Activated CD4-positive, alpha-beta memory T cell treated with anti-CD3 and anti-CD28 coated beads for 36 hours (primary cell): Measurements from ENCODE around the gene PDZD4. TPM values are rescaled to one million over a fixed set of nuclear protein-coding genes. Genes with fewer than 3 reads are reported as not detected.
A peak's percentile ranks its signal among the peaks of the same experiment; 100 is the strongest.

Experiments used
- CTCF ChIA-PET: fragments of 350-600 bp; sonication (Branson Sonifier 250); formaldehyde crosslinking; loops from one replicate; lab custom pipeline; 2021; ENCODE audit warnings: antibody characterized with exemption, inconsistent platforms; lab: Charles Lee
- POLR2A ChIA-PET: fragments of 350-600 bp; sonication (Branson Sonifier 250); formaldehyde crosslinking; loops from one replicate; lab custom pipeline; 2021; ENCODE audit warnings: antibody characterized with exemption; lab: Charles Lee
- DNase-seq: peaks from one replicate; pipeline ENCODE4 v3.0.0-alpha.2; 2020
- H3K27ac Mint-ChIP-seq: one replicate; pipeline ENCODE4 v1.8.0; 2021; ENCODE audit warnings: mixed read lengths
- H3K27me3 Mint-ChIP-seq: one replicate; pipeline ENCODE4 v1.8.0; 2021; ENCODE audit warnings: mixed read lengths
- H3K36me3 Mint-ChIP-seq: one replicate; pipeline ENCODE4 v1.8.0; 2021; ENCODE audit warnings: mixed read lengths
- H3K4me1 Mint-ChIP-seq: one replicate; pipeline ENCODE4 v1.8.0; 2021; ENCODE audit warnings: low read depth, mixed read lengths
- H3K4me3 Mint-ChIP-seq: one replicate; pipeline ENCODE4 v1.8.0; 2021; ENCODE audit warnings: mild to moderate bottlenecking, mixed read lengths
- H3K9me3 Mint-ChIP-seq: one replicate; pipeline ENCODE4 v1.8.0; 2021; ENCODE audit warnings: mixed read lengths
- intact Hi-C: fragments of 100-400 bp; cut with micrococcal nuclease; formaldehyde crosslinking; loops from one replicate; pipeline ENCODE4 v1.15.1; 2023
- total RNA-seq, 2 experiments: library from RNA; stranded (reverse); gene quantifications; one replicate each; pipeline ENCODE4 v1.2.3, GENCODE V29; 2021

The PDZD4 gene
- total RNA-seq, 2 experiments from 2014 or later, result 4.9 to 5.7 TPM

DNA sequence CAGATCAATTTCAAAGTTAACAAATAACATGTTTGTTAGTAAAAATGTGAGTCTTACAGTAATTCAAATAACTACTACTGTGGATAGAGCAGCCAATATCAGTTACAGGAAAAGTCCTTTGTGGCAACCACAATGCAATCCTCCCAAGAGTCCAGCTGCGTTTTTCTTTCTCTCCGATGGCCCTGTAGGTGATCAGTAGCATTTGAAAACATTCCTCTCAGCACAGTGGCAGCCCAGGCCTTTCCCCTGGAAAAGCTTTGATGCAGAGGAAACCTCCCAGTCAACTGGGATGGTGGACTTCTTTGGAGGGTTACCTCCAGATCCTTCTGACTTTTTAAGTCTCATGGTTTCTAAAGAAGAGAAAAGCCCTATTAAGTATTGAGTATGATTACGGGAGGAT, 18.0 kb upstream of the PDZD4 start:
- CTCF ChIA-PET, result no interaction called here
- Mint-ChIP-seq H3K9me3 (no peaks in the 10 kb centered on the region), H3K27ac (no peak overlapping the region), H3K36me3 (no peaks in the 10 kb centered on the region), H3K27me3 (peaks cover 3% of the 10 kb centered on the region), H3K4me3 (no peak overlapping the region), H3K4me1 (no peaks in the 10 kb centered on the region)
- intact Hi-C loops, result no loop called here
- POLR2A ChIA-PET, result no interaction called here
- DNase-seq, result no peak

GRCh38 chrX:153845842-153846241, 15.5 kb upstream of the PDZD4 start:
- no peak for DNase-seq
- H3K4me3 Mint-ChIP-seq, result no peak overlapping the region
- no peaks in the 10 kb centered on the region for H3K36me3 Mint-ChIP-seq
- CTCF ChIA-PET, result no interaction called here
- H3K27ac Mint-ChIP-seq, result no peak overlapping the region
- POLR2A ChIA-PET, result no interaction called here
- no peaks in the 10 kb centered on the region for H3K9me3 Mint-ChIP-seq
- intact Hi-C loops, result no loop called here
- no peaks in the 10 kb centered on the region for H3K4me1 Mint-ChIP-seq
- H3K27me3 Mint-ChIP-seq, result peaks cover 6% of the 10 kb centered on the region

GRCh38 chrX:153845195-153845594, 14.9 kb upstream of the PDZD4 start:
- H3K36me3 Mint-ChIP-seq, result no peaks in the 10 kb centered on the region
- no peaks in the 10 kb centered on the region for H3K9me3 Mint-ChIP-seq
- no peak overlapping the region for H3K27ac Mint-ChIP-seq
- no peaks in the 10 kb centered on the region for H3K4me1 Mint-ChIP-seq
- ChIA-PET POLR2A (no interaction called here), CTCF (no interaction called here)
- H3K4me3 Mint-ChIP-seq, result no peak overlapping the region
- DNase-seq, result no peak
- H3K27me3 Mint-ChIP-seq, result peaks cover 6% of the 10 kb centered on the region
- intact Hi-C loops, result no loop called here

DNA sequence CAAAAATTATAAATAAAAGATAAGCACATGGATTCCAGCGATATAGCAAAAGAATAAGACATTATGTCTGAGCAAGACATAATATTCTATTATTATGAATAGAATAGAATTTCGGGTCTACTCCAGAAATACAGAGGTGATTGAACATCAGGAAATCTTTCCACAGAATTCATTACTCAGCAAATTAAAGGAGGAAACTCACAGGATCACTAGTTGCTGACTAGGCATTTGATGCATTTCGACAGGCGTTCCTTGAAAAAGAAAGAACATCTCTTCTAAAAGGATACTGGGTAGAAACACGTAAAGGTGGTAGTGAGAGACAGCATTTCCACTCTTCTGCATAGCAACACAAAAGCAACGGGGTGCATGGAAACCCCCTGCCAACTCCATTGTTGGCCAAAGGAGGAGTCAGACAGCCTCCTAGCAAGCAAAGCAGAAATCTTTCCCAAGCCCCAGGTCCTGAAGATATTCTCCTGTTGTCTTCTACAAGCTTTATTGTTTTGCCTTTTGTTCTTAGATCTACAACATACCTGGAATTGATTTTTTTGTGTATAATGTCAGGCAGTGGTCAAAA, 14.3 kb upstream of the PDZD4 start:
- H3K27me3 Mint-ChIP-seq, result peaks cover 6% of the 10 kb centered on the region

DNA sequence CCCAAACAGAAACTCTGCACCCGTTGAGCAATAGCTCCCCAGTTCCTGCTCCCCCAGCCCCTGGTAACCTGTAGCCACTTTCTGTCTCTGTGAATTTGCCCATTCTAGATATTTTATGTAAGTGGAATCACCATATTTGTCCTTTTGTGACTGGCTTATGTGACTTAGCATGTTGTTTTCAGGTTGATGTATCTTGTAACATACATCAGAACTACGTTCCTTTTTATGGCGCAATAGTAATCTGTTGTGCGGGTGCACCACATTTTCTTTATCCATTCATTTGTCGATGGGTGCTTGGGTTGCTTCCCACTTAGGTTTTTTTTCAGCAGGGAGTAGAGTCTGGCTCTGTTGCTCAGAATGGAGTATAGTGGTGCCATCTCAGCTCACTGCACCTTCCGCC, 6.6 kb upstream of the PDZD4 start:
- peaks cover 2% of the 10 kb centered on the region for H3K27me3 Mint-ChIP-seq
- no peak overlapping the region for H3K4me3 Mint-ChIP-seq
- no peaks in the 10 kb centered on the region for H3K36me3 Mint-ChIP-seq
- no peak for DNase-seq
- no peaks in the 10 kb centered on the region for H3K4me1 Mint-ChIP-seq
- ChIA-PET CTCF (no interaction called here), POLR2A (no interaction called here)
- no peak overlapping the region for H3K27ac Mint-ChIP-seq
- H3K9me3 Mint-ChIP-seq, result no peaks in the 10 kb centered on the region
- intact Hi-C loops, result loop anchor here (10.0 kb wide), 1 partner anchor 48 kb away; the partner anchor contains the start of gene L1CAM

More for the DNA sequence above, 14.3 kb upstream of the PDZD4 start:
- DNase-seq, result no peak
- intact Hi-C loops, result no loop called here
- ChIA-PET POLR2A (no interaction called here), CTCF (no interaction called here)
- H3K4me3 Mint-ChIP-seq, result no peak overlapping the region
- H3K9me3 Mint-ChIP-seq, result no peaks in the 10 kb centered on the region
- H3K36me3 Mint-ChIP-seq, result no peaks in the 10 kb centered on the region
- no peak overlapping the region for H3K27ac Mint-ChIP-seq
- H3K4me1 Mint-ChIP-seq, result no peaks in the 10 kb centered on the region

- ChIA-PET CTCF (no interaction called here), POLR2A (no interaction called here)
- no peaks in the 10 kb centered on the region for H3K27me3 Mint-ChIP-seq
- DNase-seq, result no peak
- no peak overlapping the region for H3K27ac Mint-ChIP-seq
- H3K4me3 Mint-ChIP-seq, result no peak overlapping the region
- peaks cover 4% of the 10 kb centered on the region for H3K4me1 Mint-ChIP-seq
- intact Hi-C loops, result loop anchor here (10.0 kb wide), 1 partner anchor 52 kb away; the partner anchor contains the start of gene L1CAM
- no peaks in the 10 kb centered on the region for H3K9me3 Mint-ChIP-seq
- no peaks in the 10 kb centered on the region for H3K36me3 Mint-ChIP-seq
Measured at GRCh38 chrX:153832728-153833127, 2.4 kb upstream of the PDZD4 start.

DNA sequence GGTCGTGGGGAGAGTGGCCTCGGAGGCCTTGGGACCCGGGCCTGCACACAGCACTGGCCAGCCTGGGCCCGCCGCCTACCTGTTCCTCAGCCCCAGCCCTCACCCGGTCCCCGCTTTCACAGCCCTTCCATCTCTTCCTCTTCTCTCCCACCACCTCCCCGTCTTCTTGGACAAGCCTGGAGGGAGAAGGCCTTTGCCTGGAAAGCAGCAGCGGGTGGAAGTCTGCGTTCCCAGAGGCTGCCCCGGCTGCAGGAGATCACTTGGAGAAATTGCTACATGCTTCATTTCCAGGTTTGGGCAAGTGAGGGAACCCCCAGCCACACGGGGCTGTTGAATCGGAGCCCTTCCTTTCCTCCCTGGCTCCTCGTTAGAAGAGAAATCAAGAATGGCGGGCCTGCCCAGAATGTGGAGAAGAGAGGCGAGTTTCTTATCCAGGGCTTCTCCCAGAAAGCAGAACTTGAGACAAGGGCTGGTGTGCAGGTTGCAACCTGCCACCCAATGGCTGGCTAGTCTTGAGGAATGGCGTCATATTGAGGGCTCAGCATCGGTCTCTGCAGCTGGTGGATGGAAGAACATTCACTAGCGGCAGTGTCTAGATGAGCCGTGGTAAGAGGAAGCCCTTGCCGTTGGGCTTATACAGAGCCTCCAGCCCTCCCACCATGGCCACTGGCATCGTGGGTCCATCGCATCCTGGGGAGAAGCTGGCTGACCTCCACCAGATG, 1.2 kb upstream of the PDZD4 start:
- no peak for DNase-seq
- ChIA-PET POLR2A (no interaction called here), CTCF (no interaction called here)
- Mint-ChIP-seq H3K9me3 (no peaks in the 10 kb centered on the region), H3K4me1 (peaks cover 14% of the 10 kb centered on the region), H3K27me3 (no peaks in the 10 kb centered on the region), H3K27ac (no peak overlapping the region), H3K4me3 (peak overlapping the region; percentile 26), H3K36me3 (no peaks in the 10 kb centered on the region)
- intact Hi-C loops, result loop anchor here (10.0 kb wide), 1 partner anchor 53 kb away; the partner anchor contains the start of gene L1CAM

- Mint-ChIP-seq H3K36me3 (no peaks in the 10 kb centered on the region), H3K27ac (no peak overlapping the region), H3K4me1 (peaks cover 14% of the 10 kb centered on the region), H3K27me3 (no peaks in the 10 kb centered on the region), H3K9me3 (no peaks in the 10 kb centered on the region), H3K4me3 (peak overlapping the region; percentile 26)
- intact Hi-C loops, result loop anchor here (10.0 kb wide), 1 partner anchor 54 kb away; the partner anchor contains the start of gene L1CAM
- ChIA-PET POLR2A (no interaction called here), CTCF (no interaction called here)
- no peak for DNase-seq
Measured at GRCh38 chrX:153830640-153831428, 490 bp upstream of the PDZD4 start.

DNA sequence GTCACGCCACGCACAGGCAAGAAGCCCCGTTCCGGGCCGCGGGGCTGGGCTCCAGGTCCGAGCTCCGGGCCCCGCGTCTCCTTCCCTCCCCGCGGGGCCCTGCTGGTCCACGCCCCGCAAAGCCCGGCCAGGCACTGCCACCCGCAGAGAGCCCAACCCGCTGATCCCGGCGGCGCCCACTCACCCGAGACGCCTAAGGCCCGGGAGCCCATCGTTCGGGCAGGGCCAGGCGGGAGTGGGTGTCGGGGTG, 870 bp downstream of the PDZD4 start:
- no peak for DNase-seq

DNA sequence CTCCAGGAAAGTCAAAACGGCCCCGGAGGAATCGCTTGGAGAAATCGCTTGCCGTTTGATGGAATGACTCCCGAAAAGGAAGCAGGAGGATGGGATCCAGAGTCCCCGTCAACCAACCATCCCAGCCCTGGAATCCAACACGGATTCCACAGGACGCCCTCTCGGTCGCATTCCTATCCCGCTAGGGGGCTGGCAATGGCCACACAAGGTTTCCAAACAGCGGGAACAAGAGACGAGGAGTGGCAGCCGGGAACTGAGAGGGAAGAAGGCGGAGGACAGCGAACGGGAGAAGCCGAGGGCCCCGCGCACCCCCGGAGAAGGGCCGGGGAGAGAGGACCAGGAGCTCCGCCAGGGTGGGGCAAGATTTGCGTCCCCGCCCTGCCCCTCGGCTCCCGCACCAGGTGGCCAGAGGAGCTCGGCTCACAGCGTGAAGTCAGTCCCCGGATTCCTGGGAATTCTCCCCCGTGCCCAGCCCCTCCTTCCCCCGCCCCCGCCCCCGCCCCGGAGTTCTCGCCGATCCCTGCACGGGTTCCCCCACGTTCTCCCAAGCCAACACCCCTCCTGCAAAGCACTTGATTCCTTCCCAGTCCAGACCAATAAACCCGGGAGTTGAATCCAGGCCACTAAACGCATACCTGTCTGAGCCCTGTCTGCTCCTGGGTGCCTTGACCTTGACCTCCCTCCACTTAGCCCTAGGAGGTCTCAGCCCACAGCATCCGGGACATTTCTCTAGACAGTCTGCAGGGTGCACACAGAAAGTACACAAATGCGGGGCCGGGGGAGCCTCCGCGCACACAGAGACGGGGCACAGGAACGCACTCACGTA, 1.4 kb downstream of the PDZD4 start:
- CTCF ChIA-PET, result no interaction called here
- Mint-ChIP-seq H3K27me3 (no peaks in the 10 kb centered on the region), H3K4me3 (peak overlapping the region; percentile 56), H3K27ac (no peak overlapping the region), H3K4me1 (peaks cover 17% of the 10 kb centered on the region), H3K9me3 (no peaks in the 10 kb centered on the region), H3K36me3 (no peaks in the 10 kb centered on the region)
- POLR2A ChIA-PET, result no interaction called here
- DNase-seq, result no peak
- intact Hi-C loops, result no loop called here

More for the DNA sequence above, 870 bp downstream of the PDZD4 start:
- Mint-ChIP-seq H3K9me3 (no peaks in the 10 kb centered on the region), H3K27ac (no peak overlapping the region), H3K4me3 (peak overlapping the region; percentile 56), H3K4me1 (peaks cover 14% of the 10 kb centered on the region), H3K27me3 (no peaks in the 10 kb centered on the region), H3K36me3 (no peaks in the 10 kb centered on the region)
- intact Hi-C loops, result no loop called here
- ChIA-PET POLR2A (no interaction called here), CTCF (no interaction called here)

DNA sequence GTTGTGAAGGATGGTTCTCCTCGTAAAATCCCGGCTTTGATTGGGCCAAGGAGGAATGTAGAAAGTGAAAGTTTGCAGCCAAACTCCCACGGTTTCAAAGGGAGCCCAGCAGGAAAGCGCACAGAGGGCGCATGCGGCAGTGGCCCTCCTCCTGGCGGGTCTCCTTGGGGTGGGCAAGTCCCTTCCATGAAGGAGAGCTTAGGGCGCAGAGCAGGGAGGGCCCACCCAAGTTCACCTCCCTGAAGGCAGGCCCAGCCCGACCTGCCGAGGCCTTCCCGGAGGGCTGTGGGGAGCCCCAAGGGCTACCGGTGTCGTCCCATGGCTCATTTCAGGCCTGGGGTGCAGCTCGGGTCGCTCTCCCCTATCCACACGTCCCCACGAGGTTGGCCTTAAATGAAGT, 2.0 kb downstream of the PDZD4 start:
- Mint-ChIP-seq H3K27ac (no peak overlapping the region), H3K9me3 (no peaks in the 10 kb centered on the region), H3K36me3 (no peaks in the 10 kb centered on the region), H3K27me3 (no peaks in the 10 kb centered on the region), H3K4me3 (no peak overlapping the region), H3K4me1 (peaks cover 21% of the 10 kb centered on the region)
- POLR2A ChIA-PET, result no interaction called here
- no peak for DNase-seq
- intact Hi-C loops, result no loop called here
- CTCF ChIA-PET, result no interaction called here

- Mint-ChIP-seq H3K27ac (no peak overlapping the region), H3K4me3 (no peak overlapping the region), H3K36me3 (no peaks in the 10 kb centered on the region), H3K27me3 (no peaks in the 10 kb centered on the region), H3K9me3 (no peaks in the 10 kb centered on the region), H3K4me1 (peaks cover 21% of the 10 kb centered on the region)
- CTCF ChIA-PET, result no interaction called here
- POLR2A ChIA-PET, result no interaction called here
- intact Hi-C loops, result no loop called here
- no peak for DNase-seq
Measured at GRCh38 chrX:153827903-153828302, 2.4 kb downstream of the PDZD4 start.
